Erythroblast (primary cell): ENCODE results near the gene TEX2.
"Not testable (repeated sequence)": the region's sequence is repeated elsewhere in the genome, so short reads cannot be mapped to it uniquely, and the experiment has no call there.

Experiments used
- GATA1 ChIP-seq: IDR thresholded peaks from 2 replicates; pipeline ENCODE4 v1.6.1; 2011; ENCODE audit warnings: low read depth, mild to moderate bottlenecking, control low read depth, low read length, moderate library complexity
- POLR2A ChIP-seq: IDR thresholded peaks from 2 replicates; pipeline ENCODE4 v1.6.1; 2011; ENCODE audit warnings: mild to moderate bottlenecking, low read length

GRCh38 chr17:64179024-64179423 lies 84.0 kb downstream of the TEX2 start:
- not testable (repeated sequence) for TF ChIP-seq POLR2A, GATA1
